Ovary (tissue), 9 donors: ENCODE measurements around the gene NOL12. TPM values are rescaled to one million over a fixed set of nuclear protein-coding genes. Genes with fewer than 3 reads are reported as not detected.
"Not testable (repeated sequence)": the region's sequence is repeated elsewhere in the genome, so short reads cannot be mapped to it uniquely, and the experiment has no call there.

Experiments
- DNase-seq, 5 donors: peaks; one replicate each; pipeline ENCODE4 v3.0.0-alpha.2; 2019 to 2020
- H3K27ac ChIP-seq, 2 donors: fragments of 200-600 bp; one replicate each; pipeline versions ENCODE4 v1.5.1 to v1.8.0; 2019 to 2022
- H3K27me3 ChIP-seq: fragments of 200-600 bp; one replicate; pipeline ENCODE4 v1.8.0; 2022
- H3K36me3 ChIP-seq: fragments of 200-600 bp; sonication (generic); one replicate; pipeline ENCODE4 v1.5.1; 2019
- H3K4me1 ChIP-seq: one replicate; pipeline ENCODE4 v1.8.1; 2013; ENCODE audit warnings: mild to moderate bottlenecking, moderate library complexity; ENCODE audit not compliant: insufficient read depth
- H3K4me3 ChIP-seq: fragments of 200-600 bp; sonication (generic); one replicate; pipeline ENCODE4 v1.5.1; 2017
- H3K9me3 ChIP-seq, 2 donors: fragments of 200-600 bp in 1 of 2; sonication (generic) in 1 of 2; one replicate each; pipeline versions ENCODE4 v1.5.1 to v1.8.1; 2013 to 2019; ENCODE audit warnings: mild to moderate bottlenecking in 1 of 2, moderate library complexity in 1 of 2
- CTCF ChIP-seq, 3 donors: fragments of 450-650 bp in 2 of 3; fragments of 200-600 bp in 1 of 3; IDR thresholded peaks; one replicate each; pipeline versions ENCODE4 v1.5.1 to v1.8.0; 2016 to 2022; ENCODE audit warnings: antibody characterized with exemption in 3 of 3, mild to moderate bottlenecking in 1 of 3
- EP300 ChIP-seq: sonication (generic); formaldehyde crosslinking; IDR thresholded peaks from one replicate; pipeline ENCODE4 v1.6.1; 2017; ENCODE audit warnings: antibody characterized with exemption
- POLR2A ChIP-seq: fragments of 450-650 bp; IDR thresholded peaks from one replicate; pipeline ENCODE4 v1.6.1; 2017; ENCODE audit warnings: antibody characterized with exemption, mild to moderate bottlenecking, moderate library complexity
- WGBS, 3 donors: extraction: QIAGEN DNeasy Blood & Tissue Kit in 1 of 3; methylation state at CpG; one replicate each; pipeline versions ENCODE4 v1.1.5 to v1.1.7; 2013 to 2017; 5-methylcytosine and 5-hydroxymethylcytosine counted together
- intact Hi-C, 4 donors: fragments of 100-400 bp; cut with DNase I; formaldehyde crosslinking; loops; one replicate each; pipeline versions ENCODE4 v1.11.0 to v1.15.1; 2022 to 2023
- polyA plus RNA-seq, 2 donors: library from polyadenylated mRNA; stranded (reverse); fragments of 200-250 nt in 1 of 2; fragments of 350-450 nt in 1 of 2; fragmentation: Illumina TruSeq in 1 of 2; extraction: RNeasy Lipid Tissue Mini Kit (QIAGEN cat#74804) in 1 of 2; gene quantifications; one replicate each; pipeline ENCODE4 v1.2.3, GENCODE V29; 2013 to 2014
- total RNA-seq, 7 donors: library from RNA; depleted of rRNA in 2 of 7; stranded (reverse); fragments of >200 nt in 2 of 7; fragmentation: NEBNext Ultra II Directional in 3 of 7; extraction: Animal tissue kit (Norgen Biotek cat#: 25700) in 3 of 7; gene quantifications; one replicate each; pipeline versions ENCODE4 v1.1.0 to v1.2.4, GENCODE V29; 2016 to 2023
- donor health status: DM: no; HTN: no; CAD: no; lungs with moderate emphysema.
- donor health status: DM: no; HTN: no; CAD: no.
- donor health status: Bipolar disorder and iron deficiency.
- donor health status: DM: yes; HTN: yes; CAD: no.
- donor health status: DM: no; HTN: no; CAD: no.
- donor health status: DM: yes; HTN: yes; CAD: no.

Gene NOL12
- total and polyA plus RNA-seq, 9 donors = 7.6 to 36.0 (median 20.0) TPM

- Histone ChIP-seq H3K9me3 (no peaks in the 10 kb centered on the region), H3K36me3 (no peaks in the 10 kb centered on the region), H3K27me3 (no peaks in the 10 kb centered on the region), H3K27ac (no peak overlapping the region), H3K4me3 (no peak overlapping the region), H3K4me1 (no peaks in the 10 kb centered on the region)
- intact Hi-C loops = no loop called here
- no peak for DNase-seq
- TF ChIP-seq EP300 = no peak
- TF ChIP-seq POLR2A = no peak
- no peak for TF ChIP-seq CTCF (IDR thresholded peaks at IDR 0.05)
- 95 to 97% (median 95%) methylated on average over 17 of the region's 17 CpGs for WGBS, 3 donors
These were observed 35.5 kb upstream of the NOL12 start for GRCh38 chr22:37650463-37651136.

GRCh38 chr22:37654563-37655251 lies 31.4 kb upstream of the NOL12 start:
- TF ChIP-seq CTCF (IDR thresholded peaks at IDR 0.05) = no peak
- TF ChIP-seq EP300 = no peak
- TF ChIP-seq POLR2A = no peak
- intact Hi-C loops = no loop called here
- 68 to 78% (median 75%) methylated on average over 14 of the region's 14 CpGs for WGBS, 3 donors
- H3K27ac ChIP-seq = no peak overlapping the region
- H3K9me3 ChIP-seq = no peaks in the 10 kb centered on the region
- no peak overlapping the region for H3K4me3 ChIP-seq
- no peaks in the 10 kb centered on the region for H3K27me3 ChIP-seq
- peaks cover 8% of the 10 kb centered on the region for H3K4me1 ChIP-seq
- H3K36me3 ChIP-seq = no peaks in the 10 kb centered on the region
- DNase-seq = no peak

GRCh38 chr22:37655252-37655563 lies 30.9 kb upstream of the NOL12 start:
- no peaks in the 10 kb centered on the region for H3K9me3 ChIP-seq
- H3K27me3 ChIP-seq = no peaks in the 10 kb centered on the region
- H3K27ac ChIP-seq = no peak overlapping the region
- H3K4me3 ChIP-seq = no peak overlapping the region
- intact Hi-C loops = no loop called here
- no peak for TF ChIP-seq POLR2A
- no peak for TF ChIP-seq EP300
- TF ChIP-seq CTCF (IDR thresholded peaks at IDR 0.05) = no peak
- no peaks in the 10 kb centered on the region for H3K36me3 ChIP-seq
- H3K4me1 ChIP-seq = peaks cover 8% of the 10 kb centered on the region
- DNase-seq = peak in 1 of 5 donors; percentile 35
- WGBS, 3 donors = 70 to 80% (median 77%) methylated on average over 9 to 17 of the region's 17 CpGs

- H3K4me3 ChIP-seq, H3K36me3 ChIP-seq, H3K4me1 ChIP-seq, DNase-seq, H3K27ac ChIP-seq, H3K9me3 ChIP-seq, intact Hi-C loops, H3K27me3 ChIP-seq: not testable (repeated sequence)
- WGBS, 3 donors = 91 to 93% (median 93%) methylated on average over 4 of the region's 4 CpGs
These were observed 29.6 kb upstream of the NOL12 start for GRCh38 chr22:37656583-37656982.

GRCh38 chr22:37657590-37658132 lies 28.5 kb upstream of the NOL12 start:
- TF ChIP-seq CTCF (IDR thresholded peaks at IDR 0.05) (no peak), EP300 (no peak), POLR2A (no peak)
- WGBS, 3 donors = 5 to 7% (median 5%) methylated on average over 6 of the region's 6 CpGs
- H3K27ac ChIP-seq = peak overlapping the region in 1 of 2 donors; percentile 71
- H3K4me3 ChIP-seq = peak overlapping the region; percentile 24
- no peaks in the 10 kb centered on the region for H3K36me3 ChIP-seq
- no peaks in the 10 kb centered on the region for H3K9me3 ChIP-seq
- intact Hi-C loops = loop anchor here in 1 of 4 donors (2.0 kb wide), 1 partner anchor 17 kb away; the partner anchor contains the start of gene LGALS1
- peaks cover 8% of the 10 kb centered on the region for H3K4me1 ChIP-seq
- peak in 2 of 5 donors; percentile 30 to 45 for DNase-seq
- no peaks in the 10 kb centered on the region for H3K27me3 ChIP-seq
